Colon (tissue), 2 donors: ENCODE data around the gene CD300LD.

Experiments
- FAIRE-seq: peaks from 2 replicates; lab custom pipeline; 2012; peaks lifted over from hg19 to GRCh38; lab: Jason Lieb, UNC
- donor health status: control.
- donor health status: control.

Gene CD300LD

GRCh38 chr17:74543891-74544760 lies 48.0 kb downstream of the CD300LD start:
- no peak for FAIRE-seq

GRCh38 chr17:74543406-74543805 lies 48.7 kb downstream of the CD300LD start:
- no peak for FAIRE-seq

- no peak for FAIRE-seq
Observed at GRCh38 chr17:74542727-74543383, 49.2 kb downstream of the CD300LD start.

- FAIRE-seq, result no peak
Observed at GRCh38 chr17:74542166-74542565, 49.9 kb downstream of the CD300LD start.

- FAIRE-seq, result no peak
Observed at GRCh38 chr17:74541176-74542111, 50.6 kb downstream of the CD300LD start.

- FAIRE-seq, result no peak
Observed at GRCh38 chr17:74539281-74539820, 52.7 kb downstream of the CD300LD start.

- no peak for FAIRE-seq
Observed at GRCh38 chr17:74536890-74537289, 55.2 kb downstream of the CD300LD start.

- no peak for FAIRE-seq
Observed at GRCh38 chr17:74532115-74532514, 60.0 kb downstream of the CD300LD start.

- no peak for FAIRE-seq
Observed at GRCh38 chr17:74531231-74531761, 60.8 kb downstream of the CD300LD start, which contains the start of gene CD300LB. TSS of gene CD300LB (minus strand) at chr17:74531475. CDS start at chr17:74531350, 125 bp downstream.

GRCh38 chr17:74530831-74531150 lies 61.3 kb downstream of the CD300LD start:
- no peak for FAIRE-seq
